ENCODE results near the gene SLC10A3.

DNA sequence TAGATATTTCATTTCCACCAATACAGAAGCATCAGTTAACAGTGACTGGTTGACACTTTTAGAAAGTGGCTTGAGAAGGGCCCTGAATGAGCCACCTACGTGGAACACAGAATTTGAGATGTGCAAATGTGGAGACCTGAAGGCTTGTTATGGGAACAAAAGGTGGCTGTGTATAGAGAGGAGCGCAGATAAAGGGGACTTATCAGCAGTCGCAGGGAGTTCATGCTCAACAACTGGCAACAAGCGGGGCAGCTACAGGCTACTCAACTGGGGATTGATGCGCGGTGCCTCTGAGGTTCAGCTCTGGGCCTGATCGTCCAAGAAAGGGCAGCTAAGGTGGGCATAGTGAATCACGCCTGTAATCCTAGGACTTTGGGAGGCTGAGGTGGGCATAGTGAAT, 29.0 kb upstream of the SLC10A3 start:
- no peak for TF ChIP-seq EZH2 (IDR thresholded peaks at IDR 0.05; ENCODE audit: low read depth)
- TF ChIP-seq, protein P1, sequence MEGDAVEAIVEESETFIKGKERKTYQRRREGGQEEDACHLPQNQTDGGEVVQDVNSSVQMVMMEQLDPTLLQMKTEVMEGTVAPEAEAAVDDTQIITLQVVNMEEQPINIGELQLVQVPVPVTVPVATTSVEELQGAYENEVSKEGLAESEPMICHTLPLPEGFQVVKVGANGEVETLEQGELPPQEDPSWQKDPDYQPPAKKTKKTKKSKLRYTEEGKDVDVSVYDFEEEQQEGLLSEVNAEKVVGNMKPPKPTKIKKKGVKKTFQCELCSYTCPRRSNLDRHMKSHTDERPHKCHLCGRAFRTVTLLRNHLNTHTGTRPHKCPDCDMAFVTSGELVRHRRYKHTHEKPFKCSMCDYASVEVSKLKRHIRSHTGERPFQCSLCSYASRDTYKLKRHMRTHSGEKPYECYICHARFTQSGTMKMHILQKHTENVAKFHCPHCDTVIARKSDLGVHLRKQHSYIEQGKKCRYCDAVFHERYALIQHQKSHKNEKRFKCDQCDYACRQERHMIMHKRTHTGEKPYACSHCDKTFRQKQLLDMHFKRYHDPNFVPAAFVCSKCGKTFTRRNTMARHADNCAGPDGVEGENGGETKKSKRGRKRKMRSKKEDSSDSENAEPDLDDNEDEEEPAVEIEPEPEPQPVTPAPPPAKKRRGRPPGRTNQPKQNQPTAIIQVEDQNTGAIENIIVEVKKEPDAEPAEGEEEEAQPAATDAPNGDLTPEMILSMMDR (conservative IDR thresholded peaks at IDR 0.05): no peak
